ENCODE measurements around the gene PTGR3.

The PTGR3 gene

DNA sequence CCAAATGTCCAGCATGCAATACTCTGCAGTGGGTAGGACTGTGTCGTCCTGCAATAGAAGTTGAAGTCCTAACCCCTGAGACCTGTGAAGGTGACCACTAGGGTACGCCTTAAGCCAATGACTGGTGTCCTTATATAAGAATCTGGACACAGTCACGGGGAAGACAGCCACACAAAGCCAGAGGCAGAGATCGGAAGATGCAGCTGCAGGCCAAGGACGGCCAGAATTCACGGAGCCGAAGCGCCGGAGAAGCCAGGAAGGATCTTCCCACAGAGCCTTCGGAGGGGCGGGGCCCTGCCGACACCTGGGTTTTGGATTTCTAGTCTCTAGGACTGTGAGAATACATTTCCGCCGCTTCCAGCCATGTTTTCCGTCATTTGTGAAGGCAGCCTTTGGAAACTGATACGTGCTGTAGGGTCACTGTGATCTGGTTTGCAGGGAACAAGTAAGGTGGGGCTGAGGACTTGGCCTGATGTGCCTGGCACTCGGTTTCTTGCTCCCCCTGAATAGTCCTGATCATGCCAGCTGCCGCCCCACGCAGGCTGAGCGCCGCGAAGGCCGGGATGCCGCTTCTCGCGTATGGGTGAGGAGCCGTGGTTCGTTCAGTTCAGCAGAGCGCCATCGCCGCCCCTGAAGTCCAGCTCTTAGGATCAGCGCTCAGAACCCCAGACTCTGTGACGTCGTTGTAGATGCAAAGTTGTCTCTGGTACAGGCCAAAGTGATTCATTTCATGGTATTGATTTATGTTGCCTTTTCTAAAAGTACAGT lies 38.7 kb downstream of the PTGR3 start:
- no peak for DNase-seq (ENCODE audit: low read depth, low spot score)

DNA sequence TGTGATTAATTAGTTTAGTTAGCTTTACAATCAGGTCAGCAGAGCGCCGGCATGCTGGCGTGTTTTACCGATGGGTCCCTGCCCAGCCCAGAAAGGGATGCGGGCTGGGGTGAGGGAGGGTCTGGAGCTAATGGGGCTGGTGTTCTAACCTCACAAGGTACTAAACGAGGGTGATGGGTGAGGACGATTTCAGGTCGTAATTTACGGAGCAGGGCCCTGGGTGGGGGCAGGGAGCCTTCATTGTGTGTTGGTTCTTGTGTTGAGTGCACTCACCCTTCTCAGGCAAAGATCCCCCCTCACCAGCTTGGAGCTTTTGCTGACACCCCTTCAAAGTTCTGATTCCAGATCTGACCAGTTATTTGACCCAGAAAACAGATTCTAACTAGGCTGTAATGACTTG lies 39.5 kb downstream of the PTGR3 start:
- no peak for DNase-seq (ENCODE audit: low read depth, low spot score)

DNA sequence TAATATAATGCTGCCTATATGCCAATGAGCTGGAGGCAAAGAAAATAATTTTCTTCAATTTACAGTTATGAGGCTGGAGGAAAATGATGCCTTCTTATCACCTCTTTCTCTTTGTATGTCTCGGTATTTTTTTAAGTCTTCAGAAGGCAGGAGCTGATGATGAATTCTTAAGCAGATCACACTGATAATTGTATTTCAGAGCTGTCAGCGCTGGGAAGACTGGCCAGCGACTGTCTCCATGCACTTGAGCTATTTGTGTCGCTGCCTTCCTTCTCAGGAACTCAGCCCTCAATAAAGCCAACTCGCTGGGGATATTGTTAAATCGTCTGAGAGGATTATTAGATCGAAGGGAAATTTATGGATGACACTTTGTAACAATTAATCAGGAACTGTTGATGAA lies 40.3 kb downstream of the PTGR3 start:
- DNase-seq (ENCODE audit: low read depth, low spot score): no peak

DNA sequence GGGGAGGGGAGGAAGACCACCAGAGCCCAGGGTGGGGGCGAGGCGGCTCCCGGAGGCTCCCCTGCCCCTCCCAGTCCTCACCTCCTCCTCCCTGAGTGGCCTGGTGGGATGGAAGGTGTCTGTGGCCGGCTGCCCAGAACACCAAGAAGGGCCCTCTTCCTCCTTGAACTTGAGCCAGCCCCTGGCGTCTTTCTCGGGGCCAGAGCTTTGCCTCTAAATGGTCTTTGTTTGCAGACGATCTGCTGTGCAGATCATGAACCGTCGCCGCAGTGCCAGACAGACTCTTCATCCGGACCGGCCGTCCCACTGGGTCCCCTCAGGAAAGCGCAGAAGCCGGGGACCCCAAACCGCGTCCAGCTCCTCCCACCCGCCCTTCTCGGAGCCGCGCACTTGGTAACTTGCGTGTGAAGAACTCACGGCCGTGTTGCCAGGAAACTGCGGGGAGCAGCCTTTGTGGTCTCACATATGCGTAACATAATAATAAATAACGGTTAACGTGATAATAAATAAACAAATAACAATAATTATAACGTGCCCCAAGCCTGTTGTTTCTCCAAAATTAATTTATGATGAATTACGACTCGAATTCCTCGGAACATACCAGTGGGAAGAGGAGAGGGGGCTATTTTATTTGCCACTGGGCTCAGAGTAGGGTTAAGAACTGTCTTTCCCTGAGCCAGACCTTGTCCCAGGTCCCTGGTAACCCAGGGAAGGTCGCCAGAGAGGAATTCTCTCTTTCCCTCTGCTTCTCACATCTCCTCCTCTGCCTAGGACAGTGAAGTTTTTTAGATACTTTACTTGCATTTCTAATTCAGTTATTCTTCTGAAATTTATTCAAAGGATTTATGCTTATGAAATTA lies 41.0 kb downstream of the PTGR3 start:
- DNase-seq (ENCODE audit: low read depth, low spot score): no peak

DNA sequence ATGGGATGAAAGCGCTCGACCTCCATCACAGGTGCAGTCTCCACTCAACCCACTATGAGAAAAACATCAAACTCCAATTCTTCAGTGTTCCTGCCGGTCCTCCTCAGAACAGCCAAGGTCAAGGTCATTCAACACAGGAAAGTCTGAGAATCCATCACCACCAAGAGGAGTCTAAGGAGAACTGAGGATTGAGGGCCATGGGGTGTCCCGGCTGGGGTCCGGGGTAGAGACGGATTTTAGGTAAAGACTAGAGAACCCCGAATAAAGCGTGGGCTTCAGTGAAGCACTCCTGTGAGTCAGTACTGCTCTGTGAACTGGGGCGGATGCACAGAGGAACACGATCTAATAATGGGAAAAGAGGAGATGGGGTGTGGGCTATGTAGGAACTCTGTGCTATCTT lies 41.8 kb downstream of the PTGR3 start:
- DNase-seq (ENCODE audit: low read depth, low spot score): no peak

DNA sequence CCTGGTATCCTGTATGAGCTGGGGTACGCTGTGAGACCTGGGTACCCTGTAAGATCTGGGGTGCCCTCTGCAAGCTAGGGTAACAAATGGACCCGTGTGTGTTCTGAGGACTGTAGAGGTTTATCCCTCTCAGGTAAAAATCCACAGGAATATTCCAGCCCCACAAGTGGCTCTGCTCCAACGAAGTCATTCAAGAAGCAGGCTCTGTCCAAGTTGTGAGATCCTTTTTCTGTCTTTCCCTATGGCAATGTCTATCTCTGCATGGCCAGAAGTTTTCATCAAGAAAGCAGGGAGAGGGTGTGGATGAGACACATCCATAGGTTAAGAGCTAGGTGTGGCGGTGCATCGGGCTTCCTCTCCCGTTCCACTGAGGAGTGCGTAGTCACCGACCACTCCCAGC lies 43.0 kb downstream of the PTGR3 start:
- DNase-seq (ENCODE audit: low read depth, low spot score): no peak

DNA sequence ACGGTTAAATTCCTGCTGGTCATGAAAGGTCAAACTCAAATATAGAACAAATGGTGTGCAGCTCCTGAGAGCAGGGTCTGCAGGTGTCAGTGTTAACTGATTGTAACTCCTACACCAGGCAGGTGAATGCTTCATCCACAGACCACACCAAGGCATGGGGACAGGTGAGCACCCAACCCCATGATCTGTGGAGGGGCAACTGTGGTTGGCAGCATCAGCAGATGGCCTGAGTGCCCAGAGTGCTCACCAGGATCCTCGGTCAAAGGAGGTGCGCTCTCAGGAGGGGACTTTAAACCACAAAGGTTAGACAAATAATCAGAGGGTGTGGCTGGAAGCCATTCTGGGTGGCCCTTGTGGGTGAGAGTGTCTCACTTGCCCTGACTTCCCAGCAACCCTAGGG lies 44.5 kb downstream of the PTGR3 start:
- no peak for DNase-seq (ENCODE audit: low read depth, low spot score)

DNA sequence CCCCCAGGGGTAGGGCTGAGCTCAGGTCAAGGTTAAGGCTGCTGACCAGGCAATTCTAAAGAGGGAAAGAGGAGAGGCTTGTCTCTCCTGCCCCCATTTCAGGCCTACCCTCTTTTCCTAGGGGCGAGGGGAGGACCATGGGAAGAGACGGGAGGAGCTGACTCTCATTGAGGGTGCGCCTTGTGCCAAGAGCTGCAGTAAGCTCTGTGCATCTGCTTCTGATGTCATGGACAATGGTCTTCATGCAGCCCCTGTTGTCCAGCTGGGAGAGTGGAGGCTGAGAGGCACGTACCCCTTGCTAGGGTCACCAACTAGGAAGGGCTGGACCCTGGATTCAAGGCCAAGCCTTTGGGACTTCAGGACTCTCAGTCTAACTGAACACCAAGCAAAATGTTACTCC lies 45.2 kb downstream of the PTGR3 start:
- no peak for DNase-seq (ENCODE audit: low read depth, low spot score)

DNA sequence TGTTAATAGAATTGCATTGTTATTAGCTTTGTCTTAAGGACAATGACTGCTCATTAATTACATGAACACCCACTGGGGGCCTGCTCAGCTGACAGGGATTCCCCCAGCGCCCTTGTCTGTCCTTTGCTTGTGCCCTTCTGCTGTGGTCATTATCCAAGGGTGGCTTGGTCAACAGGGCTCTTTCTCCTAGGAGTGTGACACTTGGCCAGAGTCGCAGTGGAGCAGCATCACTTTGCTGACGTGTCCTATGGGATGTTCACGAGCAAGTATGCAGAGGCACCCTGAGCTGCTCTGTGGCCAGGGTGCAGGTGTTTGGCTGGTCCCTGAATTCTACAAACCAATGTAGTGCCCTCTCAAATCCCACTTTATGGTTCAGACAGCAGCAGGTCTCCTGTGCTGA lies 46.0 kb downstream of the PTGR3 start:
- DNase-seq (ENCODE audit: low read depth, low spot score): no peak

DNA sequence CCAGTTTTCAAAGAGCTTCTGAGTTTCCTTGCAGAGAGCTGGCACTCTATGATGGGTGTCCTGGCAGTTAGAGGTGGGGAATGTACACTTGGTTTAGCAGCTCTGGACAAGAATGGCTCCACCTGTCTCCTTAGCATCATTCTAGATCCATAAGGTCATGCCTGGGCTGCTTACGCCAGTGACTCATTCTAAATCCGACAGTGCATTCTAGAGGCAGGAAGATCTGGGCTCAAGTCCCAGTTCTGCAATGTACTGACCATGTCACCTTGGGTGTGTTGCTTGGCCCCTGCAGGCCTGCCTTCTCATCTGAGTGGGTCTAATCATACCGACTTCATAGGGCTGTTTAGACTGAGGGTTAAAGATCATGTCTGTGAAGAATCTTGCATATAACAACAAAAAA lies 46.5 kb downstream of the PTGR3 start:
- no peak for DNase-seq (ENCODE audit: low read depth, low spot score)

DNA sequence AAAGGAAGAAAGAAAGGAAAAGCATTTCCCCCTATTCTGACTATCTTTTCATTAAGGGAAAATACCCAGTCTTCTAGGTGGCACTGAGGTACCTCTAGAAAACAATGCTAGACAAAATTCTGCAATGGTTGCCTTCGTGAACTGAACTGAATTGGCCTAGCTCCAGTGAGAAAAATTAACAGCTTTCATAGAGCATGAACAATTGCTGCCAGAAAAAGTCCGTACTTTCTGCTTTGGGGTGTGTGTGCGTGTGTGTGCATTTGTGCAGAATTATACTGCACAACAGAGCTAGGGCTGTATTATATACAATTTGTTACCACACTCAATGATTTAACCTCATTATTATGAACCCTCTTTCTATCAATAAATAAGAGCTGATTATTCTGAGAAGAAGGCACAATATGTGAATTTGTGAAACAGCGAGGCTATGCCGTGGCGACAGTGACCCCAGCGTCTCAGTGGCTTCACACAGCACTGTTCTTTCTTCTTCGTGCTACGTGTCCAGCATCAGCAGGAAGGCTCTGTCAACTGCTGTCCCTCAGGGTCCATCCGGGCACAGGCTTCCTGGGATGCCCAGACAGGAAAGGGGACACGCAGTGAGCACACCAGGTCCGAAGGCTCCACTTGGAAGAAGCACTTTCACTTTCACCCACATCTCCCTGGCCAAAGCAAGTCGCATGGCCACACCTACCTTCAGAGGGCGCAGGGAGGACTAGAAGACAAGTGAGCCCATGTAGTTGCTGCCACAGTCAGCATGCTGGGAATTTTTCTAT lies 47.5 kb downstream of the PTGR3 start:
- no peak for DNase-seq (ENCODE audit: low read depth, low spot score)

DNA sequence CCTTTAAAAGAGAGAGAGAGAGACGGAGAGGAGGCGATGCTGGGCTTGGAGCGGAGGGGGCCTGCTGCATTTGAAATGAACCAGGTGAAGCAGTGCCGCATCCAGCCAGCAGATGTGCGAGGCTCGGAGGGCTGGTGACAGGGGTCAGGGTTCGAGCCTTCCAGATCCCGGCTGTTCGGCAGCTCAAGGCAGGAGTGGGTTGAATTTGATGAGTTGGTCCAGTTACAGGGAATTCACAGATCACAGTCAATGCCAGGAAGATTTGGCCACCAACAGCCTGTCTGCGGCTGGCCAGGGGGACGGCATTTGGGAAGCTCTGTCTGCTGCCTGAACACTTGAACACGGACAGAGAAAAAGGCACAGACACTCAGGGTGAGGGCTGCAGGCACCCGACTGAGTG lies 48.6 kb downstream of the PTGR3 start:
- no peak for DNase-seq (ENCODE audit: low read depth, low spot score)

DNA sequence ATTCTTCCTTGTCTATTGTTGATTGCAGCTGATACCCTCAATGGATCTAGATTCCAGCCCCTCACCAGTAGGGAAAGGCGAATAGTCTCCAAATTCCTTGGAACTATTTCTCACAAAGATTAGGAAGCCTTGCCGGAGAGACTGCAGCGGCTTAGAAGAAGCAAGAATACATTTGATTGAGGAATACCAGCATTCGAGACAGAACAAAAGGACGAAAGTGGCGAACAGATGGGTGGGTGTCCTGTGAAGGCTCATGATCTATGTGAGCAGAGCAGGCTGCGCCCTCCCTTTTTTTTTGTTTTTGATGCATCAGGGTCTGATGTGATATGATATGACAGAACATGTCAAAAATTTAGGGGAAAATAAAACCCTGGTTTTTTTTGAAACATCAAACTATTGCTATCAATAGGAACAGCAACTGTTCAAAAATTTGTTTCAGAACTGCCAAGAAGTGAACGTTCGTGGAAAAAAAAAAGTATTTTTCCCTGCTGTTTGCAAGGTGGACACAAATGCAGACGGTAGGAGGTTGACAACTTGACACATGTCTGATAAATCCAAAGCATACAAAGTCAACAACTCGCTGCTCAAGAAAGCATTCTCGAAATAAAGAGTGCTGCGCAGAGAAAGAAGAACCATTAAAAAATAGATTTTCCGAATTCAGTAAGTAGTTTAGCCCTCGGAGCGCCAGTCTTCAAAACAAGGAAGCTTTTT lies 49.1 kb downstream of the PTGR3 start:
- DNase-seq (ENCODE audit: low read depth, low spot score): no peak

DNA sequence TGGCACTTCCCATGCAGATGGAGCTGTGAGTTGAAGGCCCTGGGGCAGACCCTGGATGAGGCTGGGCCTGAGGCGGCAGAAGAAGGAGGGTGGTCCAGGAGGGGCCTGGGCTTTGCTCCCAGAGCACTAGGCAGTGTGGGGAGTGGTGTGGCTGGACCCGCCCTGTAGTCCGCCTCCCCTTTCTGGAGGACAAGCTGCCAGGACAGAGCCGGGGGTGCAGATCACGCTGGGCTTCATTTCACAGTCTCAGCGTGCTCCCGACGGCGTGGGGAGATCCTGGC lies 49.8 kb downstream of the PTGR3 start:
- DNase-seq (ENCODE audit: low read depth, low spot score): no peak

Data from brain pericyte (primary cell).